ENCODE data around the gene ICAM5.
"Not testable (repeated sequence)": the region's sequence is repeated elsewhere in the genome, so short reads cannot be mapped to it uniquely, and the experiment has no call there.

The ICAM5 gene

DNA sequence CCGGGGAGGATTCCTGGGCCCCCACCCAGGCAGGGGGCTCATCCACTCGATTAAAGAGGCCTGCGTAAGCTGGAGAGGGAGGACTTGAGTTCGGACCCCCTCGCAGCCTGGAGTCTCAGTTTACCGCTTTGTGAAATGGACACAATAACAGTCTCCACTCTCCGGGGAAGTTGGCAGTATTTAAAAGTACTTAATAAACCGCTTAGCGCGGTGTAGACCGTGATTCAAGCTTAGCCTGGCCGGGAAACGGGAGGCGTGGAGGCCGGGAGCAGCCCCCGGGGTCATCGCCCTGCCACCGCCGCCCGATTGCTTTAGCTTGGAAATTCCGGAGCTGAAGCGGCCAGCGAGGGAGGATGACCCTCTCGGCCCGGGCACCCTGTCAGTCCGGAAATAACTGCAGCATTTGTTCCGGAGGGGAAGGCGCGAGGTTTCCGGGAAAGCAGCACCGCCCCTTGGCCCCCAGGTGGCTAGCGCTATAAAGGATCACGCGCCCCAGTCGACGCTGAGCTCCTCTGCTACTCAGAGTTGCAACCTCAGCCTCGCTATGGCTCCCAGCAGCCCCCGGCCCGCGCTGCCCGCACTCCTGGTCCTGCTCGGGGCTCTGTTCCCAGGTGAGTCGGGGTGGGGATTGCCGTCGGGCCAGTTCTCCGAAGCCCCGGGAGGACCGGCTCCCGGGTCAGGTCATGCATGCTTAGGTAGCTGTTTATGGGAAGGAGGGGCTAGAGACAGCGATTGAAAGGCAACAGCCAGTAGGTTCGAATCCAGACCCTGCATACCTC lies 18.9 kb upstream of the ICAM5 start, which contains the start of gene ICAM1:
ICAM1 (plus strand) TSS at position 505 of the 779 bp plus-strand sequence; CDS start at position 545, 40 bp downstream.
- DNase-seq: no peak

DNA sequence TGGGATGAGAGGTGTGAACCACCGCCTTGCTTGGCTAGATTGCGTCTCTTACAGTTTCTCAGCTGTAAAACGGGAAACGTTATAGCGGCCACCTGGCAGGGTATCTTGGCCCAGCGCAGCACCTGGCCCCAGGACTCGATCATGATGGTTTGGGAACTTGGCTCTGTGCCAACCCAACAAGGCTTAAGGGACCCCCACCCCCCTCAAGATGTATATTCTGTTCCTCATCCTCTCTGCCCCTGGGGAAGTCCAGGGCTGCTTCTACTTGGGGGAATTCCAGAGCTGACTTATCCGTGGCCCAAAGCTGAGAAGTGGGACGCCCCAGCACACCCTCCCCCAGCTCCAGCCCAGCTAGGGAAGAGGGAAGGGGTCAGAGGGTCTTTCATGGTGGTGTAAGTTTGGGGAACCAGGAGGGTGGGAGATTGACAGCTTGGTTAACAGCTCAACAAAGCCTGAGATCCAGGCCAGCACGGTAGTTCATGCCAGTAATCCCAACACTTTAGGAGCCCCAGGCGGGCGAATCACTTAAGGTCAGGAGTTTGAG lies 18.1 kb upstream of the ICAM5 start:
- DNase-seq: no peak

DNA sequence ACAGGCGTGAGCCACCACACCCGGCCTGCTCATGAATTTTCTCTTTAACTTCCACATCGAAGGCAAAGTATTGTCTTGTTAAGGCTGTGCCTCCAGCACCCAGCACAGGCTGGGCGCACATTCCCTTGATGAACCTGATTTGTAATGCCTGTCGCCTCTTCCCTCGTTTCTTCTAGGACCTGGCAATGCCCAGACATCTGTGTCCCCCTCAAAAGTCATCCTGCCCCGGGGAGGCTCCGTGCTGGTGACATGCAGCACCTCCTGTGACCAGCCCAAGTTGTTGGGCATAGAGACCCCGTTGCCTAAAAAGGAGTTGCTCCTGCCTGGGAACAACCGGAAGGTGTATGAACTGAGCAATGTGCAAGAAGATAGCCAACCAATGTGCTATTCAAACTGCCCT lies 15.2 kb upstream of the ICAM5 start:
- DNase-seq: no peak

DNA sequence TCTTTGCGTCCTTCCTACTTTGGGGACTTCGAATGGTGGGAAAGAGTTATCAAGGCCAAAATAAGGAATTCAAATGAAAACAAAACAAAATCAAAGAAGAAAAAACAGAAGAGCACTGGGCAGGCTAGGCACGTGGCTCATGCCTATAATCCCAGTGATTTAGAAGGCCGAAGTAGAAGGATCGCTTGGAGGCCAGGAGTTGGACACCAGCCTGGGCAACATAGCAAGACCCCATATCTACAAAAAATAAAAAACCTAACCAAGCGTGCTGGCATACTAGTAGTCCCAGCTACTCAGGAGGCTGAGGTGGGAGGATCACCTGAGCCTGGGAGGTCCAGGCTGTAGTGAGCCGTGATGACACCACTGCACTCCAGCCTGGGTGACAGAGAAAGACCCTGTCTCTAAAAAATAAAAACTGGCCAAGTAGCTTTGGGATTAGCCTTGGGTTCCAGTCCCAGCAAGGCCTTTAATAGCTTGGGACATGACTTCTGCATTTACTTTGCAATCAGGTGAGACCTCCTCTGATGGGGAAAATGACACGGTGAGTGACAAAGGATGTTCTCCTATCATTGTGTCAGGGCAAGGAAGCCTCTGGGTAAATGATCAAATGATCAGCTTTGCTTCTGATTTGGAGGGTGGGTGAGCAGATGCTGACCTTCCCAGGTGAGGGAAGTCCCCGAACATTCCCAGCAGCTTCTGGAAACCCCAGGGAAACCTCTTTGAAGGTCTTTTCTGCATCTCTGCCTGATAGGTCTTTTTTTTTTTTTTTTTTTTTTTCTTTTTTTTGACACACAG lies 11.8 kb upstream of the ICAM5 start:
- no peak for DNase-seq

DNA sequence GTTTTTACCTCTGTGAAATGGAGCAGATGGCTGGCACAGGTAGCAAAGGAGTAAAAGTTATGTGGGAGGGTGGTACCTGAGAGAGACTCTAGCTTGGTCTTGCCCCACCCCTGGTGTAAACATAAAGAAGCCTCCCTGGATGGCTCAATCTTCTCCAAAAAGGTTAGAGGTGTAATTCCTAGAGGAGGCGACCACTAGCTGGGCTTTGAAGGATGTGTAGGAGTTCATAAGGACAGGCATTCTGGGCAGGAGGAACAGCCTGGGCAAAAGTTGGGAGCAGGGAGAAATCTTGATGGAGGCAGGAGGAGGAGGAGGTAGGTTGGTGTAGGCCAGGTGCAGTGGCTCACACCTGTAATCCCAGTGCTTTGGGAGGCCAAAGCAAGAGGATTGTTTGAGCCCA lies 10.8 kb upstream of the ICAM5 start:
- no peak for DNase-seq

DNA sequence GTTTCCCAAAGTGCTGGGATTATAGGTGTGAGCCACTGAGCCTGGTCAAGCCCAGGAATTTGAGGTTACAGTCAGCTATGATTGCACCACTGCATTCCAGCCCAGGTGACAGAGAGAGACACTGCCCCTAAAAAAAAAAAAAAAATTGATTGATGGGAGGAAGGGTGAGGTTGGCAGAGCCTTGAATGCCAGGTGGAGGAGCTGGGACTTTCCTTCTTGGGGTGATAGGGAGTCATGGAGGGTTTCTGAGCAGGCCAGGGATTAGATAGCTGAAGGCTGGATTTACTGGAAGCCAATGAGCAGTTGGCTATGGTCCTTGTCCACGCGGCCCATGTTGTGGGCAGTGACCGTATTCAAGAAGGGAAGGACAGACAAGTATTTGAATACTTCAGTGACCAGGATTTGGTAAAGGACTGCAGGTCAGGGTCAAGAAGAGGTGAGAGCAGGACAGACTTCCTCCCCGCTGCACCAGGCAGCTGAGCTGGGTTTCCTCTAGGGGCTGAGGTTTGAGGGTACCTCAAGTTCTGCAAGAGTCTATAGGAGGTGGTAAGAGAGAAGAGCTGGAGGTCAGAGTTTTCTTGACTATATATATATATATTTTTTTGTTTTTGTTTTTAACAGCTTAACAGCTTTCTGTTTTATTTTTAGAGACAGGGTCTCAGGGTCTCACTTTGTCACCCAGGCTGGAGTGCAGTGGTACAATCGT lies 9.9 kb upstream of the ICAM5 start:
- DNase-seq: no peak

DNA sequence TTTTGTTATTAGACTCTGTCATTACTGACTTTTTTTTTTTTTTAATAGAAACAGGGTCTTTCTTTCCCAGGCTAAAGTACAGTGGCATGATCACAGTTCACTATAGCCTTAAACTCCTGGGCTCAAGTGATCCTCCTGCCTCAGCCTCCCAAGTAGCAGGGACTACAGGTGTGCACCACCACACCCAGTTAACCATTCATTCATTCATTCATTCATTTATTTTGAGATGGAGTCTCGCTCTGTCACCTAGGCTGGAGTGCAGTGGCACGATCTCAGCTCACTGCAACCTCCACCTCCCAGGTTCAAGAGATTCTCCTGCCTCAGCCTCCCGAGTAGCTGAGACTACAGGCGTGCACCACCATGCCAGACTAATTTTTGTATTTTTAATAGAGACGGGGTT lies 7.7 kb upstream of the ICAM5 start:
- DNase-seq: not testable (repeated sequence)

DNA sequence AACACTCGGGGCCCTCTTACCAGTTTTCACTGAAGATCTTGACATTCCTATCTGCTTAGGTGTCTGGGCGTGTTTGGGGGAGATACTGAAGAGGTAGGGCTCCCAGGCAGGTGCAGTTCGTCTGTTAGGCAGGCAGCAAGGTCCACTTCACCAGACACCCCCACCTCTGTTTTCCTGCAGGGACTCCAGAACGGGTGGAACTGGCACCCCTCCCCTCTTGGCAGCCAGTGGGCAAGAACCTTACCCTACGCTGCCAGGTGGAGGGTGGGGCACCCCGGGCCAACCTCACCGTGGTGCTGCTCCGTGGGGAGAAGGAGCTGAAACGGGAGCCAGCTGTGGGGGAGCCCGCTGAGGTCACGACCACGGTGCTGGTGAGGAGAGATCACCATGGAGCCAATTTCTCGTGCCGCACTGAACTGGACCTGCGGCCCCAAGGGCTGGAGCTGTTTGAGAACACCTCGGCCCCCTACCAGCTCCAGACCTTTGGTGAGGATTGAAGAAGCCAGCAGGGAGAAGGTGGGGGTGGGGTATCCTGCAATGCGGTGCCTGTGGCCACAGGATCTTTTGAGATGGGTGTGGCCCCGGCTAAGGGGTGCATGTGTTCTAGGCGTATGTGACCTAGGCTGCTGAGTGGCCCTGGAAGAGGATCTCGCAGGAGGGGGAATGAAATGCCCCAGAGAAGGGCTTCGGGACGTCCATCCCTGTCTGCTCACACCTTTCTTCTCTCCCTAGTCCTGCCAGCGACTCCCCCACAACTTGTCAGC lies 6.3 kb upstream of the ICAM5 start:
- no peak for DNase-seq

DNA sequence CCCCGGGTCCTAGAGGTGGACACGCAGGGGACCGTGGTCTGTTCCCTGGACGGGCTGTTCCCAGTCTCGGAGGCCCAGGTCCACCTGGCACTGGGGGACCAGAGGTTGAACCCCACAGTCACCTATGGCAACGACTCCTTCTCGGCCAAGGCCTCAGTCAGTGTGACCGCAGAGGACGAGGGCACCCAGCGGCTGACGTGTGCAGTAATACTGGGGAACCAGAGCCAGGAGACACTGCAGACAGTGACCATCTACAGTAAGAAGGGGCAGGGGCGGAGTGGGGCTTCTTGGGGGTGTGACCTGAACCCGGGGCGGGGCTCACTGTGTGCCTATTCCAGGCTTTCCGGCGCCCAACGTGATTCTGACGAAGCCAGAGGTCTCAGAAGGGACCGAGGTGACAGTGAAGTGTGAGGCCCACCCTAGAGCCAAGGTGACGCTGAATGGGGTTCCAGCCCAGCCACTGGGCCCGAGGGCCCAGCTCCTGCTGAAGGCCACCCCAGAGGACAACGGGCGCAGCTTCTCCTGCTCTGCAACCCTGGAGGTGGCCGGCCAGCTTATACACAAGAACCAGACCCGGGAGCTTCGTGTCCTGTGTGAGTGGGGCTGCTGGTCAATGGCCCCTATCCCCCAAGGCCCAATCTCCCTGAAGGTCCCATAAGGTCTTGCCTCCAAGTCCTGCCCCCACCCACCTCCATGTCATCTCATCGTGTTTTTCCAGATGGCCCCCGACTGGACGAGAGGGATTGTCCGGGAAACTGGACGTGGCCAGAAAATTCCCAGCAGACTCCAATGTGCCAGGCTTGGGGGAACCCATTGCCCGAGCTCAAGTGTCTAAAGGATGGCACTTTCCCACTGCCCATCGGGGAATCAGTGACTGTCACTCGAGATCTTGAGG lies 5.4 kb upstream of the ICAM5 start:
- DNase-seq: no peak

DNA sequence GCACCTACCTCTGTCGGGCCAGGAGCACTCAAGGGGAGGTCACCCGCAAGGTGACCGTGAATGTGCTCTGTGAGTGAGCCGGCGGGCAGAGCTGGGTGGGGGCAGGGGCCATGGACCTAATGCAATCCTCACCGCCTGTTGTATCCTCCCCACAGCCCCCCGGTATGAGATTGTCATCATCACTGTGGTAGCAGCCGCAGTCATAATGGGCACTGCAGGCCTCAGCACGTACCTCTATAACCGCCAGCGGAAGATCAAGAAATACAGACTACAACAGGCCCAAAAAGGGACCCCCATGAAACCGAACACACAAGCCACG lies 4.8 kb upstream of the ICAM5 start:
- no peak for DNase-seq

DNA sequence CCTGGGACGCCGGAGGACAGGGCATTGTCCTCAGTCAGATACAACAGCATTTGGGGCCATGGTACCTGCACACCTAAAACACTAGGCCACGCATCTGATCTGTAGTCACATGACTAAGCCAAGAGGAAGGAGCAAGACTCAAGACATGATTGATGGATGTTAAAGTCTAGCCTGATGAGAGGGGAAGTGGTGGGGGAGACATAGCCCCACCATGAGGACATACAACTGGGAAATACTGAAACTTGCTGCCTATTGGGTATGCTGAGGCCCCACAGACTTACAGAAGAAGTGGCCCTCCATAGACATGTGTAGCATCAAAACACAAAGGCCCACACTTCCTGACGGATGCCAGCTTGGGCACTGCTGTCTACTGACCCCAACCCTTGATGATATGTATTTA lies 4.4 kb upstream of the ICAM5 start:
- DNase-seq: no peak

DNA sequence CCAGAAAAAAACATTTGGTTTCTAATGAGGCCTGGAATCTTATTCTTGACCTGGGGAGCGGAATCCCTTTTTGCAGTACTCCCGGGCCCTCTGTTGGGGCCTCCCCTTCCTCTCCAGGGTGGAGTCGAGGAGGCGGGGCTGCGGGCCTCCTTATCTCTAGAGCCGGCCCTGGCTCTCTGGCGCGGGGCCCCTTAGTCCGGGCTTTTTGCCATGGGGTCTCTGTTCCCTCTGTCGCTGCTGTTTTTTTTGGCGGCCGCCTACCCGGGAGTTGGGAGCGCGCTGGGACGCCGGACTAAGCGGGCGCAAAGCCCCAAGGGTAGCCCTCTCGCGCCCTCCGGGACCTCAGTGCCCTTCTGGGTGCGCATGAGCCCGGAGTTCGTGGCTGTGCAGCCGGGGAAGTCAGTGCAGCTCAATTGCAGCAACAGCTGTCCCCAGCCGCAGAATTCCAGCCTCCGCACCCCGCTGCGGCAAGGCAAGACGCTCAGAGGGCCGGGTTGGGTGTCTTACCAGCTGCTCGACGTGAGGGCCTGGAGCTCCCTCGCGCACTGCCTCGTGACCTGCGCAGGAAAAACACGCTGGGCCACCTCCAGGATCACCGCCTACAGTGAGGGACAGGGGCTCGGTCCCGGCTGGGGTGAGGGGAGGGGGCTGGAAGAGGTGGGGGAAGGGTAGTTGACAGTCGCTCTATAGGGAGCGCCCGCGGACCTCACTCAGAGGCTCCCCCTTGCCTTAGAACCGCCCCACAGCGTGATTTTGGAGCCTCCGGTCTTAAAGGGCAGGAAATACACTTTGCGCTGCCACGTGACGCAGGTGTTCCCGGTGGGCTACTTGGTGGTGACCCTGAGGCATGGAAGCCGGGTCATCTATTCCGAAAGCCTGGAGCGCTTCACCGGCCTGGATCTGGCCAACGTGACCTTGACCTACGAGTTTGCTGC lies 2.7 kb upstream of the ICAM5 start, which contains the start of gene ICAM4:
ICAM4 (plus strand) TSS at position 153 of the 935 bp plus-strand sequence; CDS start at position 211, 58 bp downstream.
- no peak for DNase-seq

DNA sequence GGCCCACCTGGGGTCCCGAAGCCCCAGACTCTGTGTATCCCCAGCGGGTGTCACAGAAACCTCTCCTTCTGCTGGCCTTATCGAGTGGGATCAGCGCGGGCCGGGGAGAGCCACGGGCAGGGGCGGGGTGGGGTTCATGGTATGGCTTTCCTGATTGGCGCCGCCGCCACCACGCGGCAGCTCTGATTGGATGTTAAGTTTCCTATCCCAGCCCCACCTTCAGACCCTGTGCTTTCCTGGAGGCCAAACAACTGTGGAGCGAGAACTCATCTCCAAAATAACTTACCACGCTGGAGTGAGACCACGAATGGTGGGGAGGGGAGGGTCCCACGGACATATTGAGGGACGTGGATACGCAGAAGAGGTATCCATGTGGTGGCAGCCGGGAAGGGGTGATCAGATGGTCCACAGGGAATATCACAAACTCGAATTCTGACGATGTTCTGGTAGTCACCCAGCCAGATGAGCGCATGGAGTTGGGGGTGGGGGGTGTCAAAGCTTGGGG lies 1.0 kb upstream of the ICAM5 start:
- no peak for DNase-seq

DNA sequence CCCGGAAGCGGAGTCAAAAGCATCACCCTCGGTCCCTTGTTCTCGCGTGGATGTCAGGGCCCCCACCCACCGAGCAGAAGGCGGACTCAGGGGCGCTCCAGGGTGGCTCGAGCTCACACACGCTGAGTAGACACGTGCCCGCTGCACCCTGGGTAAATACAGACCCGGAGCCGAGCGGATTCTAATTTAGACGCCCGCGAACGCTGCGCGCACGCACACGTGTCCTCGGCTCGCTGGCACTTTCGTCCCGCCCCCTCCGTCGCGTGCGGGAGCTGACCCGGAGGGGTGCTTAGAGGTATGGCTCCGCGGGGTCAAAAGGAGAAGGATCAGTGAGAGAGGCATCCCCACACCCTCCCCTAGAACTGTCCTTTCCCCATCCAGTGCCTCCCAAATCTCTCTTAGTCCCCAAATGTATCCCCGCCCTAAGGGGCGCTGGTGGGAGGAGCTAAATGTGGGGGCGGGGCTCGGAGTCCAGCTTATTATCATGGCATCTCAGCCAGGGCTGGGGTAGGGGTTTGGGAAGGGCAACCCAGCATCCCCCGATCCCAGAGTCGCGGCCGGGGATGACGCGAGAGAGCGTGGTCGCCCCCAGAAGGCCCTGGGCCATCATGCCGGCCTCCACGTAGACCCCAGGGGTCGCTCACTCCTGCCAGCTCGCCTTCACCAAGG lies 451 bp upstream of the ICAM5 start:
- no peak for DNase-seq

DNA sequence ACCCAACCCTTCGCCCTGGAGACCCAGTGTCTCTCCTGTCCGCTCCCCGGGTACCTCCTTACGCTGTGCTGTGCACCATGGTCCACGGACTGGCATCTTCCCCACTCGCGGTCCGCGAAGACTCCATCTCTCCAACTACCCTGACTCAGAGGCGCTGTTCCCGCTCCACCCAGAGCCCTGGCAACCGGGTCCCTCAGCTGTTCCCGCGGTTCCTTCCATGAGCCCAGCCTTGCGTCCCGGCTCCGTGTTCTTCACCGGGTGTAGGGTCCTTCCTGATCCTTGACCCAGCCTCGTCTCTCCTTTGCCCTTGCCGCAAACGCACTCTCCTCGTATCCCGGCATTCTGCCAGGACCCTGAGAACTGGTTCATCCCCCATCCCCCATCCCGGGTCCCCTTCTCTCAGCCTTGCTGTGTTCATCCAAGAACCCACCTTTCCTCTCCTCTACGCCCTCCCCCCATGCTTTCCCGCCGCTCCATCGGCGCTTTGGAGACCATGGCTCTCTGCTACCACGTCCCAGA lies 664 bp downstream of the ICAM5 start:
- DNase-seq: no peak

DNA sequence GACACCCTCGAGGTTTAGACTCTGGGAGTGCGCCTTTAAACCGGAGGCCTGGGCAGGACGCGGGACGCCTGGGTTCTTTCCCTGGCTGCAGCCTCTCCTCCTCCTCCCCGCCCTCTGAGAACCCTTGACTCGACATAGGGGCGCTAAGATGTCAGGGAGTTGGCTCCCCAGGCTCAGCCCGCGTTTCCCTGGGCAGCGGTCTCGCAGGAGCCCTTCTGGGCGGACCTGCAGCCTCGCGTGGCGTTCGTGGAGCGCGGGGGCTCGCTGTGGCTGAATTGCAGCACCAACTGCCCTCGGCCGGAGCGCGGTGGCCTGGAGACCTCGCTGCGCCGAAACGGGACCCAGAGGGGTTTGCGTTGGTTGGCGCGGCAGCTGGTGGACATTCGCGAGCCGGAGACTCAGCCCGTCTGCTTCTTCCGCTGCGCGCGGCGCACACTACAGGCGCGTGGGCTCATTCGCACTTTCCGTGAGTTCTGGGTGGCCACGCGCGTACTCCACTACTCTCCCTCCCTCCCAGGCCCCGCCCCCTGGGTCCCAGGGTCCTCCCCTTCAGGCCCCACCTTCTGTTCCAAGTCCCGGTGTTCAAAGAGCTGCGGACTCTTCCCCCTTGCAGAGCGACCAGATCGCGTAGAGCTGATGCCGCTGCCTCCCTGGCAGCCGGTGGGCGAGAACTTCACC lies 1.3 kb downstream of the ICAM5 start:
- no peak for DNase-seq

DNA sequence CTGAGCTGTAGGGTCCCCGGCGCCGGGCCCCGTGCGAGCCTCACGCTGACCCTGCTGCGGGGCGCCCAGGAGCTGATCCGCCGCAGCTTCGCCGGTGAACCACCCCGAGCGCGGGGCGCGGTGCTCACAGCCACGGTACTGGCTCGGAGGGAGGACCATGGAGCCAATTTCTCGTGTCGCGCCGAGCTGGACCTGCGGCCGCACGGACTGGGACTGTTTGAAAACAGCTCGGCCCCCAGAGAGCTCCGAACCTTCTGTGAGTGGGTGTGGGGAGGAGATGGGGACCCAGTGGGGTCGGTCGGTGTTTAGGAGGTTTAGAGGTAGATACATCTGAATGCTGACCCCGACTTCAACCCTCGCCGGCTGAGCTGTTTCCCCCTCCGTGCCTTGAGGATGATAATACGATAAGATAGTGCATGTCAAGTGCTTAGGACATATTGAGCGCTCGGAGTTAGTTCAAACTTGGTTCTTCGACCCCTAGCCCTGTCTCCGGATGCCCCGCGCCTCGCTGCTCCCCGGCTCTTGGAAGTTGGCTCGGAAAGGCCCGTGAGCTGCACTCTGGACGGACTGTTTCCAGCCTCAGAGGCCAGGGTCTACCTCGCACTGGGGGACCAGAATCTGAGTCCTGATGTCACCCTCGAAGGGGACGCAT lies 1.9 kb downstream of the ICAM5 start:
- no peak for DNase-seq

DNA sequence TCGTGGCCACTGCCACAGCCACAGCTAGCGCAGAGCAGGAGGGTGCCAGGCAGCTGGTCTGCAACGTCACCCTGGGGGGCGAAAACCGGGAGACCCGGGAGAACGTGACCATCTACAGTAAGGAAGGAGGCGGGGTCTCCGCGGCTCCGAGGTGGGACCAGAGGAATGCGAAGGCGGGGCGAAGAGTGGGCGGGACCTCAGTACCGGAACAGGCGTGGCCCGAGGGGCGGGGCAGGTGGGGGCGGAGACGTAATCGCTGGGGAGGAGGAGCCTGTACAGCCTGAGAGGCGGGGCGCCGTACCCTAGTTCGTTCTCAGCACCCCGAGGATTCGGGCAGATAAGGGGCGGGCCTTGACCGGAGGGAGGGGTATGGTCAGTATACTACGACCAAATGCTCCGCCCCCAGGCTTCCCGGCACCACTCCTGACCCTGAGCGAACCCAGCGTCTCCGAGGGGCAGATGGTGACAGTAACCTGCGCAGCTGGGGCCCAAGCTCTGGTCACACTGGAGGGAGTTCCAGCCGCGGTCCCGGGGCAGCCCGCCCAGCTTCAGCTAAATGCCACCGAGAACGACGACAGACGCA lies 2.5 kb downstream of the ICAM5 start:
- DNase-seq: no peak
